HEK293 (cell line): ENCODE data around the gene SLC4A8.

Experiments used
- CTCF ChIP-seq: fragments of 450-650 bp; formaldehyde crosslinking; IDR thresholded peaks from 2 replicates; pipeline ENCODE4 v1.5.1; 2016; ENCODE audit warnings: missing biosample characterization, missing genetic modification characterization
- ELK4 ChIP-seq: IDR thresholded peaks from 2 replicates; pipeline ENCODE4 v1.6.1; 2011; ENCODE audit warnings: mild to moderate bottlenecking, low read depth, low read length, borderline replicate concordance
- TCF7L2 ChIP-seq: IDR thresholded peaks from 2 replicates; pipeline ENCODE4 v1.6.1; 2011; ENCODE audit warnings: low read depth, mild to moderate bottlenecking, inconsistent platforms, low read length, moderate library complexity, borderline replicate concordance
- ZNF24 ChIP-seq: fragments of 450-650 bp; formaldehyde crosslinking; IDR thresholded peaks from 2 replicates; pipeline ENCODE4 v1.5.1; 2016; ENCODE audit warnings: missing biosample characterization, missing genetic modification characterization

- TF ChIP-seq CTCF (no peak), ZNF24 (tag by site-specific recombination) (no peak), ELK4 (no peak), TCF7L2 (no peak)
Measured at GRCh38 chr12:51450806-51451205, 26.2 kb downstream of the SLC4A8 start.
